Measurements from ENCODE around the gene SMPD4. TPM values are rescaled to one million over a fixed set of nuclear protein-coding genes. Genes with fewer than 3 reads are reported as not detected.
"Not testable (repeated sequence)": the region's sequence is repeated elsewhere in the genome, so short reads cannot be mapped to it uniquely, and the experiment has no call there.

SMPD4 gene, protein sequence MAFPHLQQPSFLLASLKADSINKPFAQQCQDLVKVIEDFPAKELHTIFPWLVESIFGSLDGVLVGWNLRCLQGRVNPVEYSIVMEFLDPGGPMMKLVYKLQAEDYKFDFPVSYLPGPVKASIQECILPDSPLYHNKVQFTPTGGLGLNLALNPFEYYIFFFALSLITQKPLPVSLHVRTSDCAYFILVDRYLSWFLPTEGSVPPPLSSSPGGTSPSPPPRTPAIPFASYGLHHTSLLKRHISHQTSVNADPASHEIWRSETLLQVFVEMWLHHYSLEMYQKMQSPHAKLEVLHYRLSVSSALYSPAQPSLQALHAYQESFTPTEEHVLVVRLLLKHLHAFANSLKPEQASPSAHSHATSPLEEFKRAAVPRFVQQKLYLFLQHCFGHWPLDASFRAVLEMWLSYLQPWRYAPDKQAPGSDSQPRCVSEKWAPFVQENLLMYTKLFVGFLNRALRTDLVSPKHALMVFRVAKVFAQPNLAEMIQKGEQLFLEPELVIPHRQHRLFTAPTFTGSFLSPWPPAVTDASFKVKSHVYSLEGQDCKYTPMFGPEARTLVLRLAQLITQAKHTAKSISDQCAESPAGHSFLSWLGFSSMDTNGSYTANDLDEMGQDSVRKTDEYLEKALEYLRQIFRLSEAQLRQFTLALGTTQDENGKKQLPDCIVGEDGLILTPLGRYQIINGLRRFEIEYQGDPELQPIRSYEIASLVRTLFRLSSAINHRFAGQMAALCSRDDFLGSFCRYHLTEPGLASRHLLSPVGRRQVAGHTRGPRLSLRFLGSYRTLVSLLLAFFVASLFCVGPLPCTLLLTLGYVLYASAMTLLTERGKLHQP
- total RNA-seq (2014; rRNA removed; shearing (Covaris generic)), result 62.0 and 67.5 TPM in 2 replicates

DNA sequence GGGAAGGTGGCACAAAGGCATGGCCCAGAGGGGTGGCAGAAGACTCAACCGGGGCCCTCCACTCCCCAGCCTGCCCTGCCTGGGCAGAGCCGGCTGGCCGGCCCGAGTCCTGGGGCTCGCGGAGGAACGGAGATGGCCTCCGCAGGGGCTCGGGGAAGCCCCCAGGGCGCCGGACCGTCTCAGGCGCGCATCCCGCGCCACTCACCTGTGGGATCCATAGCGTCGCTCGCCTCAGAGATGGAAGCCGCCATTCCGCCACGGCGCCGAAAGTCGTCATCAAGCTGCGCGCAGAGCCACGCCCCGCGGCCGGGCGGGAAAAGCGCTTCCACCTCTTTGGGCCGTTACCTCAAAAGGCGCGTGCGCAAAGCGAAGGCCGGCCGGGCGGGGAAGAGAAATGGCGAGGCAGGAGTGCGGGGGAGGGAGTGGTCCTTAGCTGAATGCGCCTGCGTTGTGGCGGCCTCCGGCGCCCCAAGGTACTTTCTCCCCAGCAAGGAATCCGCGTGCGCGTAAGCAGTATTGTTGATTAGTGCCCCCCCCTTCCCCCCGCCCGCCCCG is at the start of gene SMPD4:
Gene SMPD4, minus strand, starts transcription at position 278 of the 555 bp plus-strand sequence. CDS start 5,010 bp downstream, outside the sequence.
- Histone ChIP-seq H3K27me3 (no peaks in the 10 kb centered on the region), H3K4me1 (peaks cover 2% of the 10 kb centered on the region; the same call in 1 of the 2 replicates), H3K36me3 (no peaks in the 10 kb centered on the region; the same call in 1 of the 2 replicates), H3K27ac (peak within 1 kb of the TSS; percentile 70), H3K9me3 (replicated peaks) (no peaks in the 10 kb centered on the region), H3K4me3 (peak within 1 kb of the TSS; percentile 100)
- DNase-seq, result peak; percentile 96

DNA sequence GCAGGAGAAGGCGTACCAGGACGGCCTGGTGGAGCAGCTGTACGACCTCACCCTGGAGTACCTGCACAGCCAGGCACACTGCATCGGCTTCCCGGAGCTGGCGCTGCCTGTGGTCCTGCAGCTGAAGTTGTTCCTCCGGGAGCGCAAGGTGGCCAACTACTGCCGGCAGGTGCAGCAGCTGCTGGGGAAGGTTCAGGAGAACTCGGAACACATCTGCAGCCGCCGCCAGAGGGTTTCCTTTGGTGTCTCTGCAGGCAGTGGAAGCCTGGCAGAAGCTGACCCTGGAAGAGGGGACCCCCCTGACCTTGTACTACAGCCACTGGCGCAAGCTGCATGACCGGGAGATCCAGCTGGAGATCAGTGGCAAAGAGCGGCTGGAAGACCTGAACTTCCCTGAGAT is 49.5 kb upstream of the SMPD4 start:
- not testable (repeated sequence) for H3K27me3 ChIP-seq, H3K4me3 ChIP-seq

DNA sequence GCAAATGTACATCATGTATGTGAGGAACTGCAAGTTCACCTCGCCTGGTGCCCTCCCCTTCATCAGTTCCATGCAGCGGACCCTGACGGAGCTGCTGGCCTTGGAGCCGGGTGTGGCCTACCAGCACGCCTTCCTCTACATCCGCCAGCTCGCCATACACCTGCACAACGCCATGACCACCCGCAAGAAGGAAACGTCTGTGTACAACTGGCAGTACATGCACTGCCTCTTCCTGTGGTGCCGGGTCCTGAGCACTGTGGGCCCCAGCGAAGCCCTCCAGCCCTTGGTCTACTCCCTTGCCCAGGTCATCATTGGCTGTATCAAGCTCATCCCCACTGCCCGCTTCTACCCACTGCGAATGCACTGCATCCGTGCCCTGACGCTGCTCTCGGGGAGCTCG is 49.0 kb upstream of the SMPD4 start:
- not testable (repeated sequence) for H3K36me3 ChIP-seq; H3K9me3 ChIP-seq (replicated peaks); H3K4me3 ChIP-seq; H3K27ac ChIP-seq; H3K27me3 ChIP-seq; DNase-seq; H3K4me1 ChIP-seq

More for the DNA sequence above, 49.5 kb upstream of the SMPD4 start:
- H3K9me3 ChIP-seq (replicated peaks); DNase-seq; H3K36me3 ChIP-seq; H3K27ac ChIP-seq; H3K4me1 ChIP-seq: not testable (repeated sequence)

DNA sequence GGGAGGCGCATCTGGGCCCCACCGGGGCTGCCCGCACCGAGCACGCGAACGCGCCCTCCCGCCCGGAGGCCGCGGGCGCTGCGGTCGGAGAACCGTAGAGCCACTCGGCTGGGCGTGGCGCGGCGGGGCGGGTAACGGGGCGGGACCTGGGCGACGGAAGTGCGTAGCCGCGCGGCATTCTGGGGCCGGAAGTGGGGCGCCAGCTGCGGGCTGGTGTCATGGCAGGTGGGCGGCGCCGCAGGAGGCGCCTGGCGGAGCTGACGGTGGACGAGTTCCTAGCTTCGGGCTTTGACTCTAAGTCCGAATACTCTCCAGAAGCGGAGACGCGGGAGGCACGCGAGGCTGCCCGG is 47.7 kb upstream of the SMPD4 start:
- not testable (repeated sequence) for H3K4me3 ChIP-seq; H3K9me3 ChIP-seq (replicated peaks); H3K27ac ChIP-seq; DNase-seq; H3K36me3 ChIP-seq; H3K27me3 ChIP-seq; H3K4me1 ChIP-seq

DNA sequence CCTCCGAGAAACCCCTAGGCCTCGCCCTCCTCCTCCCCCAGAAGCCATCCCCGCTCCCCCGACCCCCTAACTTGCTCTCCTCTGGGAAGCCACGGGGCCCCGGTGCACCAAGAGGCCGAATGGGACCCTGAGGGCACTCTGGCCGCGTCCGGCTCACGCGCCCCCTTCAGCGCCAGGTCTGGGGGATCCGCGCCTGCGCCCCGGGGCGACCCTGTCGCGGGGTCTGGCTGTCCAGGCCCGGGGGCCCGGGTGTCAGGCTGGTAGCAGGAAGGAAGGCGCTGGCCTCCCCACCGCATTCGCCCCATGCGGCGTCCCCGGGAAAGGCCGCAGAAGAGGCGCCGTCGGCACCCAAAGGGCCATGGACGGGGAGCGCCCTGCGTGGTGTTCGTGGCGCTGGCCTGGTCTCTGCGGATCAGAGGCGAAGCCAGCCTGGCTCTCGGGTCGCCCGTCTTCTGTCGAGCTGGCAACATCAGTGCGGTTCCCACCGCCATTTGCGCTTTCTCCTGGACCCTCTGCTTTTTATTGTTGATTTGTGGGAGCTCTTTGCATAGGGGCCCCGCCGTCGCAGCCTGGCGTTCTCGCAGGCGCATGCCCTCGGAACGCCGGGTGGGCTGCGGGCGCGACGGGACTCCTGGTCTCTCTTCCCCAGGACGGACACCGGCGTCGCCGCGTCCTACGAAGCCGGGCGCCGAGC is 47.2 kb upstream of the SMPD4 start:
- not testable (repeated sequence) for H3K27me3 ChIP-seq; H3K4me1 ChIP-seq; DNase-seq; H3K36me3 ChIP-seq; H3K27ac ChIP-seq; H3K4me3 ChIP-seq; H3K9me3 ChIP-seq (replicated peaks)

DNA sequence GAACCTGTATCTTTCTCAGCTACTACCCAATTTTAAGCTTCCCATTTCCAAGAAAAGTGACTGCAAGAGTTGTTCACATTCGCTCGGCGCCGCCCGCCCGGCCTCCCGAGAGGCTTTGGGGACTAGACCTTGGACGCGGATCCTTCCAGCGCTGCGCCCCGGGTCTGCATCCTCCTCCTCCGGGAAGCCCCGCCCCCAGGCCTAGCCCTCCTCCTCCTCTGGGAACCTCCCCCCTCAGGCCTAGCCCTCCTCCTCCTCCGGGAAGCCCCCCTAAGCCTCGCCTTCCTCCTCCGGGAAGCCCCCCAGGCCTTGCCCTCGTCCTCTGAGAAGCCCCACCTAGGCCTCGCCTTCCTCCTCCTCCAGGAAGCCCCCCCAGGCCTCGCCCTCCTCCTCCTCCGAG is 46.6 kb upstream of the SMPD4 start:
- H3K27ac ChIP-seq; H3K4me1 ChIP-seq; H3K9me3 ChIP-seq (replicated peaks); H3K4me3 ChIP-seq; H3K36me3 ChIP-seq; DNase-seq; H3K27me3 ChIP-seq: not testable (repeated sequence)

DNA sequence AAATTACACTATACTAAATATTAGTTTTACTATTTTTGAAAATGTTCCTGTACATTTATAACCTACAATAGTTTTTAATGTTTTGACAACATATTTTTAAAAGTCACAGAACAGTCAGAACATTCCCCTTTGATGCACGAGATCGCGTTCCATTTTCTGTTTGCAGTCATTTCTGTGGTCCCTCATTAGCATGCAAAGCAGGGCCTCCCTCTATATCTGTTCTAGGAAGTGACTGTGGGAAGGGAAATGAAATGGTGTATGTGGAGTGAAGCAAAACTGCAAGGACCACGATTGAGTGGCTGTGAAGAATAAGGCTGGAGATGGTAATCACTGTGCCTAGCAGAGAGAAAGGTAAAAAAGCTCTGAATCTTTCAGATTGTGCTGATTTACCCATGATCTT is 41.1 kb upstream of the SMPD4 start:
- not testable (repeated sequence) for H3K4me1 ChIP-seq; H3K36me3 ChIP-seq; H3K4me3 ChIP-seq; DNase-seq; H3K27ac ChIP-seq; H3K9me3 ChIP-seq (replicated peaks); H3K27me3 ChIP-seq

DNA sequence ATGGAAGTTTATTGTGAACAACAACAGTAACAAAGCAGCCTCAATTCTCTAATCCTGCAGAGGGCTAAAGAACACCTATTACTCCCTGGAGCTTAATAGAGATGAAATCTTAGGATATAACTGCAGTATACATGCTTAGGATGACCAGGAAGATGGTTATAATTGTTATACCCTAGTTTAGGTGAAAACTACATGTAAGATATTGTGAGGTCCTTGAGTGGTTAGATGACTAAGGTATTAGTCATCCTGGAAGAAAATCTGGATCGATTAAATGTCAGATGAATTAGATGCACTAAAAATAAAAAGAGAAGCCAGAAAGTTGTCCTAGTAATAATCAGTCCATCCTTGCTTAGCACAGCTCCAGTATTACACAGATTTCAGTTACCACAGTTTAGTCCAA is 39.1 kb upstream of the SMPD4 start:
- H3K27me3 ChIP-seq; H3K36me3 ChIP-seq; DNase-seq; H3K9me3 ChIP-seq (replicated peaks); H3K27ac ChIP-seq; H3K4me1 ChIP-seq; H3K4me3 ChIP-seq: not testable (repeated sequence)

DNA sequence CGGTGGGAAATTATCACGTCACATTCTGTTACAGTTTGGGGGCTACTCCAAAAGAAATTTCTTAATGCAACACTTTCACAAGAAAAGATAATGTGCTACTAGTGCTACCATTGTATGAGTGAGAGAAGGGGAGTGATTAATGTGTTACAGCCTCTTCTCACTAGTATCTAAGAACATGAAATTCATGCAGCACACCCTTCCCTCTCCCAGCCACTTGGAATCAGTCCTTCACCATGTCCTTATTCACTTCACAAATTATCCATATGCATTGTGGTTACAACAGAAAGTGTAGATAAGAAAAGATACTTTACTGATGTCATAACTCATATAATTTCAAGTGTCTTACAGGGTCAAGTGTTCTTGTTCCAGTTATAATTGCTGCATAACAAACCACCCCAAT is 37.7 kb upstream of the SMPD4 start:
- H3K9me3 ChIP-seq (replicated peaks); H3K36me3 ChIP-seq; H3K27me3 ChIP-seq; H3K4me3 ChIP-seq; H3K4me1 ChIP-seq; H3K27ac ChIP-seq; DNase-seq: not testable (repeated sequence)

DNA sequence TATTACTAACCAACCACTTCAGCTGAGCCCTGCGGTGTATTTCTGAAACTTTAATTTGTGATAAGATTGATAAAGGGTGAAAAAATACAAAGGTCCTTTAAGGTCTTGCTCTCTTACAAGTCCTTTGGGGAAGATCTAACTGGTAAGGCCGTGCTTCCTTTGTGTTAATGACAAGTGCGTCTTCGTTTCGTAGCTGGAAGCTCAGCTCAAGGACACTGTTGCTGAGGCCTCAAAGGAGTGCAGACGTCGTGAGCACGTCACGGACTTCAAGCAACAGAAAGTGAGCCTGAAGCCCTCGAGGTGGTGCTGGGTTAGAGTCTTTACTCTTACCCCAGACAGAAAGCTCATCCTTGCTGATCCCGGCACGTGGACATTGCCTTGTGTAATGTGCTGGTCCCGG is 25.6 kb upstream of the SMPD4 start:
- not testable (repeated sequence) for H3K27me3 ChIP-seq; H3K27ac ChIP-seq; DNase-seq; H3K36me3 ChIP-seq; H3K9me3 ChIP-seq (replicated peaks); H3K4me3 ChIP-seq; H3K4me1 ChIP-seq

DNA sequence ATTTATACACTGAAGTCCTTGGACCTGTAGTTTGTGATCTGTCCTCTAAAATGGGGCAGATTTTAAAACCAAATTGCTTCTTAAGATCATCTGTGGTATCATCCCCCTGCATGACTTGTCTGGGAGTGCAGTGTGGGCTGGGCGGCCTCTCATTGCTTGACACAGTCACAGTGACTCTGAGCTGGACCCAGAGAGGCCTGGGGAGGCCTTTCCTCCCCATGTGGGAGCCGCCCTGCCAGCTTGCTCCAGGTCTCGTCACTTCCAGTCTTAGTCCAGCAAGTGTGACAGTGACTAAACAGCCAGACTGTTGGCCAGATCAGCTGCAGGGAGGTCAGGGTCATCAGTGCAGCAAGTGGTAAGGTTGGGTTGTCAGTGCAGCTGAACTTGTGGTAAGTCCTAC is 21.7 kb upstream of the SMPD4 start:
- not testable (repeated sequence) for H3K4me1 ChIP-seq; DNase-seq; H3K4me3 ChIP-seq; H3K9me3 ChIP-seq (replicated peaks); H3K36me3 ChIP-seq; H3K27me3 ChIP-seq; H3K27ac ChIP-seq

DNA sequence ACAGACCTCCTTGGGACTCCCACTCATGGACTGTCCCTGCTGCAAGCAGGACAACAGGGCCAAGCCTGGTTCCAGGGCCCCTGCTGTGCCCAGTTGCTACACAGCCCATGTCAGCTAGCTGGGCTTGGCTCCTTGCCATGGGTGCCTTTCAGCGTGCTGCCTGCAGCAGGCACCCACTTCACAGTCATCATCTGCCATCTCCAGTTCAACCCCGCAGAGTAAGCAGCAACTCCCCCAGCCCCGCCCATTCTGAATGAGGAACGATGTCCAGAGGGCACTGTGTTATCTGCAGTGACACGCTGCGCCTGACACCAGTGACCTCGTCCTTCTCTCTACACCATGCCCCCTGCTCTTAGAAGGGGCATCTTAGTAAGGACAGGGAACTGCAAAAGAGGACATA is 21.1 kb upstream of the SMPD4 start:
- H3K27me3 ChIP-seq; H3K9me3 ChIP-seq (replicated peaks); H3K4me1 ChIP-seq; H3K36me3 ChIP-seq; H3K4me3 ChIP-seq; H3K27ac ChIP-seq; DNase-seq: not testable (repeated sequence)

DNA sequence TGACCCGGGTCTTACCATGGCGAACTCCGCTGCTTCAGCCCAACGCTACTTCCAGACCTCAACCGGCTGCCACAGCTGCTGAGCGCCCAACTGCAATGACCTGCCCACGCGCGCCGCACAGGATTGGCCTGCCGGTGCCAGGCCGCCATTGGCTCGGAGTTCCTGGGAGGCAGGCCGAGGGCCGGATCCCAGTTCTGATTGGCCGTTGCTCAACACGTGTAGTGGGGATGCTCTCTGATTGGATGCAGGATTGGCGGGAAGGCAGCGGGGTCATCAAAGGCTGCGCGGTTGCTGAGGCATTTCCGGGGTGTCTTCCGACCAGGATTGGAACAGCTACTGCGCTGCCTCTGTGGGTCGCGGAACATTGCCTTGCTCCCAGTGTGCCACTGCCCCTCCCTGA is 16.9 kb upstream of the SMPD4 start, which contains the start of gene TUBA3E:
Gene TUBA3E, minus strand, starts transcription at position 97 of the 400 bp plus-strand sequence. Its CDS starts 79 bp downstream, at position 18.
- DNase-seq, result no peak
- Histone ChIP-seq H3K27ac (no peak within 1 kb of the TSS), H3K36me3 (no peaks in the 10 kb centered on the region), H3K4me1 (no peaks in the 10 kb centered on the region), H3K9me3 (replicated peaks) (no peaks in the 10 kb centered on the region), H3K27me3 (no peaks in the 10 kb centered on the region), H3K4me3 (no peak within 1 kb of the TSS)

DNA sequence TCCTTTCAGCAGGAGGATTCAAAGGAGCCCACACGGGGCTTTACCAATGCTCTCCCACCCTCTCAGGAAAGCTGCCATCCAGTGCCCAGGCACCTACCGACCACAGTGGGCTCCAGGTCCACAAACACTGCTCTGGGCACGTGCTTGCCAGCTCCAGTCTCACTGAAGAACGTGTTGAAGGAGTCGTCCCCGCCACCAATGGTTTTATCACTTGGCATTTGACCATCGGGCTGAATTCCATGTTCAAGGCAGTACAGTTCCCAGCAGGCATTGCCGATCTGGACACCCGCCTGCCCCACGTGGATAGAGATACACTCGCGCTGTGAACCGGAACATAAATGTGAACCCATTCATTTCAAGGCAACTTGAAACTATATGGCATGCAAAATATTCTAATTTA is 14.7 kb upstream of the SMPD4 start:
- H3K4me1 ChIP-seq; H3K27me3 ChIP-seq; H3K36me3 ChIP-seq; H3K4me3 ChIP-seq; DNase-seq; H3K9me3 ChIP-seq (replicated peaks); H3K27ac ChIP-seq: not testable (repeated sequence)

DNA sequence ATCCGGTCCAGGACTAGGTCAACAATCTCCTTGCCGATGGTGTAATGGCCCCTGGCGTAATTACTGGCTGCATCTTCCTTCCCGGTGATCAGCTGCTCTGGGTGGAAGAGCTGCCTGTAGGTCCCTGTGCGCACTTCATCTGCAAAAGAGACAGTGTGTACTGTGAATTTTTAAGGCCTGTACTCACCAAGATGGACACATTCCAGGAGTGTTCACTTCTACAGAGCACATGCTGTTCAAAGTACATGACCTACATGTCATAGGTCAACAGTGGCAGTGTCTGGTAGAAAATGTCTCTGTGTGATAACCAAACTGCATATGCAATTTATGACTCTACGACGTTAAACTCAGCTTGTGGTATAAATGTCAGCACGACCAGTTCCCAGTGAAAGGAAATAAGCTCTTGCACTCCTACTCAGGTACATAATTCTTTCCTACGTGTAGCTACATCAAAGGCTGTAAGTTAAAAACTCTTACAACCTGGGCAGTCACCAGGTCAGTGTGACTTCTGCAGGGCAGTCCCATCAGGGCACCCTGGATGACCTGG is 13.8 kb upstream of the SMPD4 start:
- H3K9me3 ChIP-seq (replicated peaks), result not testable (repeated sequence)

More for the DNA sequence above, 13.8 kb upstream of the SMPD4 start:
- H3K36me3 ChIP-seq, H3K27me3 ChIP-seq, H3K4me1 ChIP-seq, DNase-seq, H3K4me3 ChIP-seq, H3K27ac ChIP-seq: not testable (repeated sequence)

Data from SJCRH30 (cell line).